Kidney epithelial cell (primary cell): ENCODE data around the gene HOXB3. TPM values are rescaled to one million over a fixed set of nuclear protein-coding genes. Genes with fewer than 3 reads are reported as not detected.

Experiments
- DNase-seq: peaks from one replicate; pipeline ENCODE4 v3.0.0-alpha.2; 2010; ENCODE audit warnings: low read depth
- H3K27me3 ChIP-seq: 2 replicates; pipeline ENCODE4 v1.6.0; 2011; ENCODE audit warnings: low read length; ENCODE audit not compliant: control insufficient read depth, insufficient read depth
- H3K36me3 ChIP-seq: 2 replicates; pipeline ENCODE4 v1.5.1; 2011; ENCODE audit warnings: low read length; ENCODE audit not compliant: control insufficient read depth, insufficient read depth
- H3K4me3 ChIP-seq: 2 replicates; pipeline ENCODE4 v1.5.1; 2011; ENCODE audit warnings: low read depth, mild to moderate bottlenecking, control low read depth, low read length
- total RNA-seq: library from RNA; depleted of rRNA; stranded (reverse); fragments of >200 nt; gene quantifications from 2 replicates; pipeline ENCODE4 v1.2.3, GENCODE V29; 2015
- TF ChIP-seq, protein P1 (sequence below): IDR thresholded peaks from 2 replicates; pipeline ENCODE4 v1.5.1; 2011; ENCODE audit warnings: mild to moderate bottlenecking, moderate library complexity, low read length, control low read depth, inconsistent platforms; ENCODE audit not compliant: insufficient read depth, poor library complexity, severe bottlenecking

Gene HOXB3
- total RNA-seq, 1 donor from 2014 or later = 31.1 TPM

DNA sequence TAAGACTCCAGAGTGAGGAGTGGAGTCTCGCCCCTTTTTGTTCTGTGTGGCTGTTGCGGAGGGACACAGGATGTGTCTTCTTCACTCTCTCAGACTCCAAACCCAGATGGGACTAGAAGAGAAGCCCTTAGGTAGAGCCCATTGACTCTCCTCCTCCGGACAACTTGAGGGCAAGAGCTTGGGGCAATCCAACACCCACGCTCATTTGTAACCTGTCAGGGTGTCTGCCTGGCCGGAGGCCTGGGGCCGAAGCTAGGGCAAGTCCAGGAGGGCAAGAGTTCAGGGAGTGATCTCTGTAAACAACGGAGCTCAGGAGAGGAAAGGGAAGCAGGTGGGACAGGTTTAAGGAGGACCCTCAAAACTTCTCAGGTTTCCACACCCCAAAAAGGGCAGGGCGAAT, 57.8 kb downstream of the HOXB3 start:
- DNase-seq = no peak
- TF ChIP-seq, protein P1, sequence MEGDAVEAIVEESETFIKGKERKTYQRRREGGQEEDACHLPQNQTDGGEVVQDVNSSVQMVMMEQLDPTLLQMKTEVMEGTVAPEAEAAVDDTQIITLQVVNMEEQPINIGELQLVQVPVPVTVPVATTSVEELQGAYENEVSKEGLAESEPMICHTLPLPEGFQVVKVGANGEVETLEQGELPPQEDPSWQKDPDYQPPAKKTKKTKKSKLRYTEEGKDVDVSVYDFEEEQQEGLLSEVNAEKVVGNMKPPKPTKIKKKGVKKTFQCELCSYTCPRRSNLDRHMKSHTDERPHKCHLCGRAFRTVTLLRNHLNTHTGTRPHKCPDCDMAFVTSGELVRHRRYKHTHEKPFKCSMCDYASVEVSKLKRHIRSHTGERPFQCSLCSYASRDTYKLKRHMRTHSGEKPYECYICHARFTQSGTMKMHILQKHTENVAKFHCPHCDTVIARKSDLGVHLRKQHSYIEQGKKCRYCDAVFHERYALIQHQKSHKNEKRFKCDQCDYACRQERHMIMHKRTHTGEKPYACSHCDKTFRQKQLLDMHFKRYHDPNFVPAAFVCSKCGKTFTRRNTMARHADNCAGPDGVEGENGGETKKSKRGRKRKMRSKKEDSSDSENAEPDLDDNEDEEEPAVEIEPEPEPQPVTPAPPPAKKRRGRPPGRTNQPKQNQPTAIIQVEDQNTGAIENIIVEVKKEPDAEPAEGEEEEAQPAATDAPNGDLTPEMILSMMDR = no peak
- Histone ChIP-seq H3K27me3 (no peaks in the 10 kb centered on the region), H3K36me3 (no peaks in the 10 kb centered on the region), H3K4me3 (no peak overlapping the region)

DNA sequence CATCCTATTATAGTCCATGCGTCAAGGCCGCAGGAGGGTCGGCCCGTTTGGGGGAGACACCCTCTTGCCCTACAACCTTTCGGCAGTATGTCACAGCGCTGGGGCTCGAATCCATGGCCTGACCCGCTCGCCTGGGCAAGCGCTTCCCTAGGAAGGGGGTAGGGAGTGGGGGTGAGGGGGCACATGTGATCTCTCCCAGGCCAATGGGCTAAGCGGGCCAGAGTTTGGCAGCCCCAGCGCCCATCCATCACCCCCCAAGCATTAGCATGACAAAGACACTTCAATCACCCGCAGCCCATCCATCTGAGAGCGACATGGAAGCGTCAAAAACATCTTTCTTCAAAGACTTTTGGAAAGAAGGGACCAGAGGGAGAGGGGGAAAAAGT, 59.2 kb downstream of the HOXB3 start, which contains the start of gene HOXB1:
HOXB1 (minus strand) TSS at position 125 of the 386 bp plus-strand sequence; CDS start at position 18, 107 bp downstream.
- no peak for DNase-seq
- Histone ChIP-seq H3K27me3 (no peaks in the 10 kb centered on the region), H3K4me3 (no peak within 1 kb of the TSS), H3K36me3 (no peaks in the 10 kb centered on the region)
- TF ChIP-seq, protein P1 = no peak

DNA sequence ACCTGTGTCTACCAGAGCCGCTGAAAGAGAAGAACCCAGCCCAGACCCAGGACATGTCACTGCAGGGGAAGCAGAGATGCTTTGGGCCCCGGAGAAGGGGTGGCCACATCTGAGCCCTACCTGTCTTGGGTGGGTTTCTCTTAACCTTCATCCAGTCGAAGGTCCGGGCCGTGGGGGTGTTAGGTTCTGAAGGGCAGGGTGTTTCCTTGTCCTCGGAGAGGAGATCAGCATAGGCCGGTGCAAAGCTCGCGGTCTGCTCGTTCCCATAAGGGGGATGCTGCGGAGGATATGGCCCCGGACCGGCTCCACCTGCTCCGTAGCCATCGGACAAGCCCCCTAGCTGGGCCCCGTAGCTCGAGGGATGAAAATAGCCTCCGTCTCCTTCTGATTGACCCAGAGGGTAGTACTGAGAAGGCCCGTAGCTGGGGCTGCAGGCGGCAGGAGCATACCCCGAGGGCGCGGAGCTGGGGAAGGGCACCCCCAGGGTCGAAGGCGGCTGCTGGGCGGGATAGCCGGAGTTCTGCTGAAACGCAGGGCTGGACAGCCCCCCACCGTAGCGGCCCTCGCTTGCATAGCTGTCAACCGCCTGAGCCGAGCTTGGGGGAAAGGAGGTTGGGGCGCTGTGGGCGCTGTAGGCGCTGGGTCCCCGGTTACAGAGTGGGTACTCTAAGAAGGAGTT, 59.7 kb downstream of the HOXB3 start:
- TF ChIP-seq, protein P1 = no peak
- no peaks in the 10 kb centered on the region for H3K27me3 ChIP-seq
- H3K36me3 ChIP-seq = no peaks in the 10 kb centered on the region
- no peak overlapping the region for H3K4me3 ChIP-seq
- no peak for DNase-seq

DNA sequence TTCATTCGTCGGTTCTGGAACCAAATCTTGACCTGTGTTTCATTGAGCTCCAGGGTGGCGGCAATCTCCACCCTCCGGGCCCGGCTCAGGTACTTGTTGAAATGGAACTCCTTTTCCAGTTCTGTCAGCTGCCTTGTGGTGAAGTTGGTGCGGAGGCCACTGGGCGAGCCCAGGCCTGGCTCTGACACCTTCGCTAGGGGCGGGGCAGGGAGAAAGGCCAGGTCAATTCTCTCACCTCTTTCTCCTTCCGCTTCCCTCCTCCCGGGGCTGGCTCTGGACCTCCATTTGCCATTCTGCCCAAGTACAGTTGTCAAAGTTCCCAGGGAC, 60.4 kb downstream of the HOXB3 start:
- no peaks in the 10 kb centered on the region for H3K36me3 ChIP-seq
- TF ChIP-seq, protein P1 = no peak
- no peak for DNase-seq
- H3K4me3 ChIP-seq = no peak overlapping the region
- no peaks in the 10 kb centered on the region for H3K27me3 ChIP-seq

DNA sequence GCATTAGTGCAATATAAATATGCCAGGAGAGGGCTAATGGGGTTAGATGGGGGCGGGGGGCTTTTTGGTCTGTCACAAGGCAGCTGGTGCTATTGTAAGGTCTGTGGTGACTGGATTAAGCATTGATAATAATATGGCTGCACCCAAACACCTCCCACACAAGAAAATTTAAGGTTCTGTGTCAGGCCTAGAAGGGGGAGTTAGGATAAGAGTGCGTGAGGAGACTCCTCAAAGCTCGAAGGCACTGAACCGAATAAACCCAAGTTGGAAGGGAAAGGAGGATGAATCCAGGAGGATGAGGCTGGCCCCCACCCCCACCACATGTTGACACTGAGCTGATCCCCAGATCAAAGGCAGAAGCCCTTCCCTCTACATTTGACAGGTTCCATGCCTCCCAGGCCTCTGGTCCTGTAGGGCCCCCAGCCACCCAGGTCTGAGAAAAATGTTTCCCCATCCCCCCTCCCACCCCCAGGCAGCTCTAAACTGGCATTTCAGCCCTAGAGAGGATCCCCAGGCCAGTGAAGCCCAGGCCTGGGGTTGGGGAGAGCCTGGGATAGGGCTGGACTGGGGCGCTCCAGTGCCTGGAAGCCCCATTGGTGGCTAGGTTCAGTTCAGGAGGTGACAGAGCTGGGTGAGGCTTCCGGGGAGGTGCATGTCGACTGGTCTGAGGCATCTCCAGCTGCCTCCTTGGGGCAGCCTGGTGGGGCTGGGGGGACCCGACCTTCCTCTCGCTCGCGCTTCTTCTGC, 60.9 kb downstream of the HOXB3 start:
- H3K36me3 ChIP-seq = no peaks in the 10 kb centered on the region
- DNase-seq = no peak
- TF ChIP-seq, protein P1 = no peak
- H3K27me3 ChIP-seq = no peaks in the 10 kb centered on the region
- H3K4me3 ChIP-seq = no peak overlapping the region
